Thymus (tissue), 11 donors: Measurements from ENCODE around the gene SLC10A3. TPM values are rescaled to one million over a fixed set of nuclear protein-coding genes. Genes with fewer than 3 reads are reported as not detected.
A peak's percentile ranks its signal among the peaks of the same experiment; 100 is the strongest.

ENCODE experiments used
- DNase-seq, 9 donors: peaks; one replicate each; pipeline ENCODE4 v3.0.0-alpha.2; 2013; ENCODE audit warnings: low spot score in 9 of 9, low read depth in 6 of 9, missing footprints in 1 of 9
- H3K27ac ChIP-seq, 2 donors: one replicate each; pipeline ENCODE4 v1.5.1; 2013; ENCODE audit warnings: control low read depth in 1 of 2, low read depth in 1 of 2, low read length in 1 of 2, mild to moderate bottlenecking in 1 of 2, moderate library complexity in 1 of 2
- H3K27me3 ChIP-seq, 2 donors: one replicate each; pipeline ENCODE4 v1.5.1; 2013; ENCODE audit warnings: low read length in 1 of 2; ENCODE audit not compliant: control insufficient read depth in 2 of 2, insufficient read depth in 1 of 2
- H3K36me3 ChIP-seq, 2 donors: one replicate each; pipeline ENCODE4 v1.5.1; 2013; ENCODE audit warnings: low read length in 1 of 2, mild to moderate bottlenecking in 1 of 2, moderate library complexity in 1 of 2; ENCODE audit not compliant: control insufficient read depth in 2 of 2, insufficient read depth in 2 of 2
- H3K4me1 ChIP-seq, 2 donors: one replicate each; pipeline ENCODE4 v1.5.1; 2013; ENCODE audit warnings: low read length in 2 of 2; ENCODE audit not compliant: control insufficient read depth in 2 of 2, insufficient read depth in 2 of 2
- H3K4me3 ChIP-seq, 2 donors: one replicate each; pipeline ENCODE4 v1.5.1; 2013; ENCODE audit warnings: low read length in 2 of 2, control low read depth in 1 of 2, mild to moderate bottlenecking in 1 of 2
- H3K9me3 ChIP-seq, 2 donors: one replicate each; pipeline ENCODE4 v1.5.1; 2013; ENCODE audit warnings: low read length in 1 of 2, mild to moderate bottlenecking in 1 of 2; ENCODE audit not compliant: control insufficient read depth in 2 of 2, insufficient read depth in 1 of 2
- WGBS: extraction: QIAGEN DNeasy Blood & Tissue Kit; methylation state at CpG from one replicate; pipeline ENCODE4 v1.1.7; 2013; 5-methylcytosine and 5-hydroxymethylcytosine counted together
- polyA plus RNA-seq: library from polyadenylated mRNA; stranded (reverse); fragments of 200-250 nt; gene quantifications from one replicate; pipeline ENCODE4 v1.2.3, GENCODE V29; 2013
- total RNA-seq: library from RNA; stranded (reverse); fragments of 120-200 nt; gene quantifications from one replicate; pipeline ENCODE4 v1.2.4, GENCODE V29; 2013
- donor health status: healthy.

Gene SLC10A3
- total and polyA plus RNA-seq, 2 donors = 6.1 to 21.6 TPM

DNA sequence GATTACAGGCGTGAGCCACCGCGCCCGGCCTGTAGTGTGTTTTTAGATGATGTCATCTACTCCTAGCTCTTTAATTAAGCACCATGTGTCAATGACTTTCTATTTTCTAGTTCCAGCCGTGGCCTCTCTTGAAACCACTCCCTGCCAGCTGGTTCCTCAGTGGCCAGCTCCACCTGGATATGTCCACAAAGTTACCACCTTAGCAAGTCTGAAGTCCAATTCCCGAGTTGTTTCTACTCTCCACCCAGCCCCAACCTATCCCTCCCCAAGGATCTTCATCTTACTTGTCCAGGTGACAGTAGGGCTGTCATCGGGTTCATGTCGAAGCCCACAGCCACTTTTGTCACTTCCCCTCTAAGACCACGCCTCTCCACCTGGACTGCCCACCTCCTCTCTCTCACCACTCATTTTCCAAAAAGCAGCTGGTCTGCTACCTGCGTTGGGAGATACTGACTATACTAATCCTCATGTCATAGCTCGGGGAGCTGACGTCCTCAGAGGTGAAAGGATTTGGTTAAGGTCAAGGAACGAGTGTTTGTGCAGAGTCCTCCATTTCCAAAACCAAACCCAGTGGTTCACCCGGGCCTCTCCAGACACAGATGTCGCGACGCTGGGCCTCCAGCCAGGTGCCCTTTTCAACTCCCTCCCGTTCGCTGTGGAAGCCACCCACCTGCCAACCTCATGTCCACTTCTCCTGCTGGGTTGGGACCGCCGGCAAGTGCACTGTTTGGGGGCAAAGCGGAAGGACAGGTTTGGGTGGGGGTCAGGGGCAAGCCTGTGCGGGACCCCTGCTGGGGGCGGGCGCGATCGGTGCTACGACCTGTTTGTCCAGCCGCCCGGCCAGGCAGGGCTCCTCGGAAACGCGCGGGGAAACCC lies 24.9 kb upstream of the SLC10A3 start:
- H3K9me3 ChIP-seq = peaks cover 0 to 11% of the 10 kb centered on the region in 2 donors
- peaks cover 0 to 3% of the 10 kb centered on the region in 2 donors for H3K36me3 ChIP-seq
- 17% methylated on average over 34 of the region's 34 CpGs for WGBS
- peak overlapping the region; percentile 71 to 80 for H3K4me3 ChIP-seq
- H3K4me1 ChIP-seq = peaks cover 10 to 30% of the 10 kb centered on the region in 2 donors
- H3K27ac ChIP-seq = peak overlapping the region; percentile 70 to 79
- H3K27me3 ChIP-seq = no peaks in the 10 kb centered on the region
- peak in 1 of 9 donors; percentile 37 for DNase-seq

DNA sequence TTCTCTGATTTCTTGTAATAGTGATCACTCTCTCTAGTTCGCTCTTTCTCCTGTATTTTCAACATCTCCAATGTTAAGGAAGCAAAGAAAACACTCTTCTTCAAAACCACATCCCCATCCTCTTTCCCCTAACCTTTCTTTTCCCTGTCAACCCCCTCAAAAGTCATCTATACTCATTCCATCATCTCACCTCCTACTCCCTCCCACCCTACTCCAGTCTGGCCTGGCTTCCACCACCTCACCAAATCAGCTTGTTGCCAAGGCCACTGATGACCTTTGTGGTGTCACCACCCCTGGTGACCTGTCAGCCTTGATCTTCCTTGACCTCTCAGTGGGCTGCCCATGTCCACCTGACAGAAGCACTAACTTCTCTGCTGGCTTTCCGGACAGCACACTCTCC lies 23.3 kb upstream of the SLC10A3 start:
- 98% methylated on average over 2 of the region's 2 CpGs for WGBS
- no peaks in the 10 kb centered on the region for H3K27me3 ChIP-seq
- peaks cover 7 to 11% of the 10 kb centered on the region in 2 donors for H3K36me3 ChIP-seq
- DNase-seq = no peak
- H3K4me3 ChIP-seq = no peak overlapping the region
- H3K4me1 ChIP-seq = peaks cover 10 to 30% of the 10 kb centered on the region in 2 donors
- H3K9me3 ChIP-seq = peaks cover 0 to 17% of the 10 kb centered on the region in 2 donors
- H3K27ac ChIP-seq = no peak overlapping the region

DNA sequence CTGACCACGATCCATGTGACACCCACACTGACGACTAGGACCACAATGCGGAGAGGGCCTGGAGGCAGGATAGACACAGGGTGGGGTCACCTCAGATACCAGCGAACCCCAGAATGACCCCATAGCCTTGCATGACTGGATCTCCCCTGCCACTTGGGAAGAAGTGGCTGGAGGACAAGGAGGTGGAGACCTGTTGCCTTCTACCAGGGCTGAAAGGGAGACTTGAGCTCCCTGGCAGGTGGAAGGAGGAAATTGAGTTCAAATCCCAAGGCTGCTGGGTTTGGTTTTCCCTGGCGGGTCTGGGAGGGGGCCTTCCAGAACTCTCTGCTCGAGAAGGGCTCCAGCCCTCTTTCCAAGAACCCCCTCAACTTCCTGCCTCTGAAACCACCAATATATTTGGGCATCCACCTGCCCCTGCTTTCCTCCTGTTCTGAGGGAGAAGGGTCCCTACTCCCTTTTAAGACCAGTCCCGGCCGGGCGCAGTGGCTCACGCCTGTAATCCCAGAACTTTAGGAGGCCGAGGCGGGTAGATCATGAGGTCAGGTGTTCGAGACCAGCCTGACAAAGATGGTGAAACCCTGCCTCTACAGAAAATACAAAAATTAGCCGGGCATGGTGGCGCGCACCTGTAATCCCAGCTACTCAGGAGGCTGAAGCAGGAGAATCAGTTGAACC lies 22.6 kb upstream of the SLC10A3 start:
- no peak for DNase-seq
- Histone ChIP-seq H3K4me1 (peaks cover 10 to 30% of the 10 kb centered on the region in 2 donors), H3K36me3 (peaks cover 7 to 15% of the 10 kb centered on the region in 2 donors), H3K9me3 (peaks cover 0 to 17% of the 10 kb centered on the region in 2 donors), H3K27ac (no peak overlapping the region), H3K4me3 (no peak overlapping the region), H3K27me3 (no peaks in the 10 kb centered on the region)
- WGBS = 93% methylated on average over 16 of the region's 16 CpGs

DNA sequence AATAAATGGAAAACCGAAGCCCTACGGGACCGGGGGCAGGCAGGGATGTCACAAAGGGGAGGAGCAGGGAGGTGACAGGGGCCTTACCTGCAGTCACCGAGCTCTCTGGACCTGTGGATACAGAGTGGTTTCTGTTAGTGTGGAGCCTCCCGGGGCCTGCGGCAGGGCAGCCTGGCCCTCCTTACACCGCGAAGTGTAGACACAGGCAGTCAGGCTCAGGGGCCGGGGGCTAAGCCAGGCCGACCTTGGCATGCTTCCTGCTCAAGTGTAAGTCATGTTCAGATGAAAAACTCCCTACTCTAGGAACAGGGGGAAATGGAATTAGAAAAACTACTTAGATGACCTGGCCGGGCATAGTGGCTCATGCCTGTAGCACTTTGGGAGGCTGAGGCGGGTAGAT lies 21.3 kb upstream of the SLC10A3 start:
- 67% methylated on average over 12 of the region's 12 CpGs for WGBS
- H3K4me1 ChIP-seq = peaks cover 8 to 24% of the 10 kb centered on the region in 2 donors
- no peak for DNase-seq
- H3K4me3 ChIP-seq = no peak overlapping the region
- peaks cover 14 to 22% of the 10 kb centered on the region in 2 donors for H3K36me3 ChIP-seq
- peaks cover 0 to 17% of the 10 kb centered on the region in 2 donors for H3K9me3 ChIP-seq
- peak overlapping the region; percentile 79 to 84 for H3K27ac ChIP-seq
- no peaks in the 10 kb centered on the region for H3K27me3 ChIP-seq

- H3K9me3 ChIP-seq = peaks cover 0 to 12% of the 10 kb centered on the region in 2 donors
- H3K36me3 ChIP-seq = peaks cover 19 to 34% of the 10 kb centered on the region in 2 donors
Measured at GRCh38 chrX:154509455-154509854, 19.0 kb upstream of the SLC10A3 start.

DNA sequence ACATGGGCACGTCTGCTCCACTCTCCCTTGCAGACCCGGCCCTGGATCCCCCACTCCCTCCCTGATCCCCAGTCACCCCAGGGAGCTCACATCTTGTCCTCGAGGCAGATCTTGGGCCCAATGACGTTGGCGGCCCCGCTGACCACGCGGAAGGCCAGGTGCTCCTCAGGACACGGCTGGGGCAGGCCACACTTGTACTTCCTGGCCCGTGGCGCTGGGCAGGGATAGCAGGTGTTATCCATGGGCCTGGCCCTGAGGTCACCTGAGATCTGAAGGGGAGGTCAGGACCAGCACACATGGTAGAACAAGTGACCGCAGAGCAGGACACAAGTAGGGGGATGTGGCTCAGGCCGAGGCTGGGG lies 17.9 kb upstream of the SLC10A3 start:
- H3K27ac ChIP-seq = no peak overlapping the region
- H3K4me1 ChIP-seq = peaks cover 5 to 14% of the 10 kb centered on the region in 2 donors
- WGBS = 99% methylated on average over 13 of the region's 13 CpGs
- H3K9me3 ChIP-seq = peaks cover 0 to 12% of the 10 kb centered on the region in 2 donors
- no peak for DNase-seq
- peaks cover 19 to 34% of the 10 kb centered on the region in 2 donors for H3K36me3 ChIP-seq
- no peaks in the 10 kb centered on the region for H3K27me3 ChIP-seq
- H3K4me3 ChIP-seq = no peak overlapping the region

More at GRCh38 chrX:154509455-154509854, 19.0 kb upstream of the SLC10A3 start:
- no peak for DNase-seq
- Histone ChIP-seq H3K27ac (no peak overlapping the region), H3K4me1 (peaks cover 5 to 14% of the 10 kb centered on the region in 2 donors), H3K27me3 (no peaks in the 10 kb centered on the region), H3K4me3 (no peak overlapping the region)
- over 99% methylated on average over 5 of the region's 5 CpGs for WGBS

GRCh38 chrX:154507673-154508383 lies 17.4 kb upstream of the SLC10A3 start:
- Histone ChIP-seq H3K27me3 (no peaks in the 10 kb centered on the region), H3K27ac (no peak overlapping the region), H3K36me3 (peaks cover 19 to 34% of the 10 kb centered on the region in 2 donors), H3K4me1 (peaks cover 5 to 14% of the 10 kb centered on the region in 2 donors), H3K9me3 (peaks cover 0 to 12% of the 10 kb centered on the region in 2 donors), H3K4me3 (no peak overlapping the region)
- DNase-seq = no peak
- WGBS = 96% methylated on average over 24 of the region's 24 CpGs

DNA sequence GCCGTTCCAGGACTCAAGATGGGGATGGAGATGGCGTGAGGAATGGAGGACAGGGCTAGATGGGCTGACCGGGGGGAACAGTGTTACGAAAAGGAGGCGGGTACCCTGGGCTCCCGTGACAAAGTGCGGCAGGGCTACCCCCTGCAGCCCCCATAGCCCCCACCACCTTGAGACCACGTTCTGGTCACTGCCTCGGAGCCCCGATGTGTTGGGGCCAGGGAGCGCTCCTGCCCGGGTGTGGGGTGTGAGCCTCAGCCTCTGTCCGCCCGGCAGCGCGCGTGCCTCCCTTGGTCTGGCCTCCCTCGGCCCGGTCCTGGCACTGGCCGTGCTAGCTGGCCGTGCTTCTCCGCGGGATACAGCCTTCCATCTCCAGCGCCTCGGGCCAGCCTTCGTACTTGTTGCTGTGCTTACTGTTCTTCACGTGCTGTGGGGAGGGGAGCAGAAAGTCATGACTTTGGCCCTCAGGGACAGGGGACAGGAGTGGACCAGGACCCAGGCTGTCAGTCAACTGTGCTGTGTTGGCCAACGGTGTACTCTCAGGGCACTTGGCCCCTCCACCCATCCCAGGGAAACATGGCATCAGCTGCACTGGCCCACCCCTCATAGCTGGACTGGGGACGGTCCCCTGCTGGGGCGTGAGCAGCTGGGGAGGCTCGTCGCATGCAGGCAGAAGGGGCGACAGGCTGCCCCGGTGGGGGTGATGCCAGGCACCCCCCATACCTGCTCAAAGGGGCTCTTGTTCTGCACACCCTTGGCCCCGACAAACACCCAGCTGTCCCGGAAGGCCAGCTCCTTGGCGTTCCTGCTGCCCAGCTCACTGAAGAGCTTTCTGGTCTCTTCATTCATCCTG lies 16.3 kb upstream of the SLC10A3 start:
- H3K4me3 ChIP-seq = no peak overlapping the region
- peaks cover 0 to 12% of the 10 kb centered on the region in 2 donors for H3K9me3 ChIP-seq
- H3K4me1 ChIP-seq = peaks cover 3 to 7% of the 10 kb centered on the region in 2 donors
- H3K36me3 ChIP-seq = peaks cover 19 to 31% of the 10 kb centered on the region in 2 donors
- DNase-seq = no peak
- H3K27ac ChIP-seq = no peak overlapping the region
- 98% methylated on average over 37 of the region's 37 CpGs for WGBS
- no peaks in the 10 kb centered on the region for H3K27me3 ChIP-seq
